Gastrocnemius medialis (tissue), 4 donors: Measurements from ENCODE around the gene ANKRD36.
"Not testable (repeated sequence)": the region's sequence is repeated elsewhere in the genome, so short reads cannot be mapped to it uniquely, and the experiment has no call there.

Experiments
- CTCF ChIP-seq, 5 experiments: fragments of 450-650 bp in 3 of 5; fragments of 200-600 bp in 2 of 5; sonication (generic) in 2 of 5; IDR thresholded peaks in 4 of 5; conservative IDR thresholded peaks in 1 of 5; 1 replicate in 4 of 5; 2 replicates in 1 of 5; pipeline ENCODE4 v1.5.1; 2016 to 2019; ENCODE audit warnings: antibody characterized with exemption in 5 of 5, mild to moderate bottlenecking in 3 of 5, moderate library complexity in 3 of 5
- POLR2A ChIP-seq, 2 donors: fragments of 450-650 bp; IDR thresholded peaks; one replicate each; pipeline ENCODE4 v1.6.1; 2017; ENCODE audit warnings: antibody characterized with exemption in 2 of 2, mild to moderate bottlenecking in 2 of 2, moderate library complexity in 2 of 2

GRCh38 chr2:97077213-97077612, 35.7 kb upstream of the ANKRD36 start:
- TF ChIP-seq CTCF (IDR thresholded peaks at IDR 0.05 in 4 of 5, conservative IDR thresholded peaks at IDR 0.05 in 1 of 5); POLR2A (IDR thresholded peaks at IDR 0.05): not testable (repeated sequence)
